Ectodermal cell (in vitro differentiated cells): ENCODE results near the gene LINGO3.

Experiments used
- H3K27ac ChIP-seq: 2 replicates; pipeline ENCODE4 v1.7.0; 2013; ENCODE audit warnings: mild to moderate bottlenecking, low read depth, low read length; ENCODE audit not compliant: insufficient read depth, poor library complexity, severe bottlenecking
- H3K27me3 ChIP-seq: 2 replicates; pipeline ENCODE4 v1.7.0; 2013; ENCODE audit warnings: mild to moderate bottlenecking, low read length; ENCODE audit not compliant: insufficient read depth, control insufficient read depth, poor library complexity, severe bottlenecking
- H3K36me3 ChIP-seq: one replicate; pipeline ENCODE4 v1.7.0; 2013; ENCODE audit warnings: low read length; ENCODE audit not compliant: control insufficient read depth, insufficient read depth
- H3K4me1 ChIP-seq: one replicate; pipeline ENCODE4 v1.7.0; 2013; ENCODE audit warnings: low read length; ENCODE audit not compliant: control insufficient read depth, insufficient read depth
- H3K4me3 ChIP-seq: 2 replicates; pipeline ENCODE4 v1.7.0; 2013; ENCODE audit warnings: low read depth, low read length, control low read depth; ENCODE audit not compliant: insufficient read depth
- H3K9me3 ChIP-seq: 2 replicates; pipeline ENCODE4 v1.7.0; 2013; ENCODE audit warnings: mild to moderate bottlenecking, low read length, moderate library complexity; ENCODE audit not compliant: control insufficient read depth
- WGBS, 2 experiments: methylation state at CpG; one replicate each; pipeline ENCODE4 v1.1.7; 2013; ENCODE audit warnings: missing lambda C conversion rate in 2 of 2; 5-methylcytosine and 5-hydroxymethylcytosine counted together

The LINGO3 gene

DNA sequence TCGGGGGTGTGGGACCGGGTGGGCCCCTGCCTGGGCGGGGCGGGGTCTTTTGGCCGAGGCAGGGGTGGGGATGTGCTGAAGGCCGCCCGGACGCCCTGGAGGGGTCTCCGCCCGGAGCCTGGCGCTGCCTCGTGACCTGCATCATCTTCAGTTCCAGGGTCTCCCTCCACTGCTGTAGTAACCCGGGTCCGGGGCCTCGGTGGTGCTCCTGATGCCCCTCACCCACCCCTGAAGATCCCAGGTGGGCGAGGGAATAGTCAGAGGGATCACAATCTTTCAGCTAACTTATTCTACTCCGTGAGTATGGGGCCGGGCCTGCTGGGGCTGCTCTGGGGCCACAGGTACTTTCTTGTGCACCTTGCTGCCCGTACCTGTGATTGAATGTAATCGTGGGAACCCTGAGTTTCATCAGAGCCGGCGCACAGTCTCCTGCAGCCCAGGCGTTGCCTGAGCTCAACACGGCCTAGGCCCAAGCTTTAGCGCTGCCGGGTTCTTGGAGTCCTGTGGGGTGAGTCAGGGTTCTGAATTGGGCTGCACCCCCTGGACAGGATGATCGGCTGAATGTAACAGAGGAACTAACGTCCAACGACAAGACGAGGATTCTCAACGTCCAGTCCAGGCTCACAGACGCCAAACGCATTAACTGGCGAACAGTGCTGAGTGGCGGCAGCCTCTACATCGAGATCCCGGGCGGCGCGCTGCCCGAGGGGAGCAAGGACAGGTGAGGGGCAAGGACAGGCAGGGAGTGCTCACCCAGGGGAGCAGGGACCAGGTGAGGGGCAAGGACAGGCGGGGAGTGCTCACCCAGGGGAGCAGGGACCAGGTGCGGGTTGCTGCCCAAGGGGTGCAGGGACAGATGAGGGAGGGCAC is 36.5 kb downstream of the LINGO3 start:
- Histone ChIP-seq H3K36me3 (peaks cover 6% of the 10 kb centered on the region), H3K27ac (peak overlapping the region; percentile 47), H3K9me3 (no peaks in the 10 kb centered on the region), H3K27me3 (no peaks in the 10 kb centered on the region), H3K4me3 (peak overlapping the region; percentile 99), H3K4me1 (peaks cover 11% of the 10 kb centered on the region)
- WGBS, 2 experiments: 55 to 56% methylated on average over 43 of the region's 43 CpGs

DNA sequence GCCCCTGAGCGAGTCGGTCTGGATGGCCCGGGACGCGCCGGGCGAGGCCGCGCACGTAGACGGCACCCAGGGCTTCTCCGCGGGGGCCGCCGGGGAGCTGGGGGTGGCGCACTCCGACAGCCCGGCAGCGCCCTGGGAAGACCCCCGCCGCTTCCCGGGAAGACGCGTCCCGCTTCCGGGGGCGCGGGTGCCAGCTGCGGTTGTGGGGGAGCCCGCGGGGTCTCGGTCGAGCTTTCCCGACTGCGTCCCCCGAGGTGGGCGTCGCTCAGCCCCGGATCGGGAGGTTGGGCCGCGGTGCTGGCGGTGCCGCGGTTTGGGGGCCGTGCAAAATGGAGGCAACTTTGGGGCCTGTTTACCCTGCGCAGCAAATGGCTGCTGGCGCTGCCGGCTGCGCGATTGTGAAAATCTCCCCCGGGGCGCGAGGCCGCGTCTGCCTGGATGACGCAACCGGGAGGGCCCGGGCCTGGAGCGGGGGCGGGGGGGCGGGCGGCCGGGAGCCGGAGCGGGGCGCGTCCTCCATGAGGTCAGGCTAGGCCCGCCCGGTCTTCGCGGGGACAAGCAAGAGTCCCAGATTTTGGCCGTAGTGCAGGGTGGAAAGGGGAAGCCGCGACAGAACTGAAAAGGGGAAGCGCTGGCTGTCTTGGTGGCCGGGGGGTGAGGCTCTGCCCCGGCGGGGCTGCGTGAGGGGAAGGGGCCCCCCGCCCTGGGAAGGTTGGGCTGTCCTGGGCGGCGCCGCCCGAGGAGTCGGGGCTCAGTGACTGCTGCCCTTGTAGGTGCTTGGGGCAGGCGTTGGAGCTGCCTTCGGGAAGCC is 37.3 kb downstream of the LINGO3 start:
- Histone ChIP-seq H3K4me1 (peaks cover 11% of the 10 kb centered on the region), H3K4me3 (peak overlapping the region; percentile 99), H3K9me3 (no peaks in the 10 kb centered on the region), H3K27ac (peak overlapping the region; percentile 76), H3K27me3 (no peaks in the 10 kb centered on the region), H3K36me3 (peaks cover 6% of the 10 kb centered on the region)
- WGBS, 2 experiments: 0 to 1% methylated on average over 88 of the region's 88 CpGs

DNA sequence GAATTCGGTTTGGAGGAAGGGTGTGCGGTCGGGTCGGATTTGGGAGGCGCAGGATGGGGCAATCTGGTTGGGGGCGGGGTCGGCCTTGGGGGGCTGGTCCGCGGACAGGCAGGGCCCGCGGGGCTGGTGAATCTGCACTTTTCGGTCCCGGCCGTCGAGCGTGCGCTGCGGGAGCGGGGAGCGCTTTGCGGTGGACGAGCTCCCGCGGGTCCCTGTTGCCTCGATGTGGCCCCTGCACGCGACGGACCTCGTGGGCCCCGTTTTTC is 37.9 kb downstream of the LINGO3 start:
- Histone ChIP-seq H3K27me3 (no peaks in the 10 kb centered on the region), H3K36me3 (peaks cover 6% of the 10 kb centered on the region), H3K4me3 (peak overlapping the region; percentile 99), H3K4me1 (peaks cover 11% of the 10 kb centered on the region), H3K27ac (peak overlapping the region; percentile 76), H3K9me3 (no peaks in the 10 kb centered on the region)
- WGBS, 2 experiments: 0% methylated on average over 30 of the region's 30 CpGs

DNA sequence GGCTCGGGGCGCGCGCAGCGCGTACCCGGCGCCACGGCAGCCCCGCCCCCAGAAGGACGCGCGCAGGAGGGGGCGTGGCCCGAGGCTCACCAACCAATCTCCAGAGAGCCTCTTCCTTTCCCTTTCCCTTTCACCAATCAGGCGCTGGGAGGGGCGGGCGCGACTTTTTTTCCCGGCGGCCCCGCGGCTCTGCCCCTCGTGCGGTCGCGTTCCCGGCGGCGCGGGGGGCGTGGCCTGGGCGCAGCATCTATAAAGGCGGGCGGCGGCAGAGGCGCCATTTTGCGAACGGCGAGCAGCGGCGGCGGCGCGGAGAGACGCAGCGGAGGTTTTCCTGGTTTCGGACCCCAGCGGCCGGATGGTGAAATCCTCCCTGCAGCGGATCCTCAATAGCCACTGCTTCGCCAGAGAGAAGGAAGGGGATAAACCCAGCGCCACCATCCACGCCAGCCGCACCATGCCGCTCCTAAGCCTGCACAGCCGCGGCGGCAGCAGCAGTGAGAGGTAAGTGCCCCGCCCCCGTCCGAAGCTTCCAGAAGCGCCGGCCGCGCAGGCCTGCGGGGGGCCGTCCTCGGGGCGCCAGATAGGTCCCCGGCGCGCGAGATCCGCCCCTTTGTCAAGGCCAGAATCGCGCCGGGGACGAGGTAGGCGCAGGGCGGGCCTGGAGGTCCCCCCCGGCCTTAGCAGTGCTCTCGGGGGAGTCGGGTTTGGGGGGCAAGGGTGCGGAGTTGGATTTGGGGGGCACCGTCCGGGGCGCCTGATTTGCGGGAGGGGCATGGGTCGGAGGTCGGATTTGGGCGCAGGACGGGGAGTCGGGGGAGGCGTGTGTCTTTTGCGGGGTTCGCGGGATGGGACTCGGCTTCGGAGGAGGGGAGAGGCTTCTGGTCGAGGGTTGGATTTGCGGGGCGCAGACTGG is 38.5 kb downstream of the LINGO3 start:
- WGBS, 2 experiments: 0% methylated on average over 103 of the region's 103 CpGs
- Histone ChIP-seq H3K9me3 (no peaks in the 10 kb centered on the region), H3K36me3 (peaks cover 6% of the 10 kb centered on the region), H3K27ac (peak overlapping the region; percentile 84), H3K27me3 (no peaks in the 10 kb centered on the region), H3K4me3 (peak overlapping the region; percentile 99), H3K4me1 (peaks cover 11% of the 10 kb centered on the region)

GRCh38 chr19:2268861-2269243 is 39.1 kb downstream of the LINGO3 start:
- no peak overlapping the region for H3K27ac ChIP-seq
- 5 to 6% methylated on average over 18 to 19 of the region's 19 CpGs for WGBS, 2 experiments

DNA sequence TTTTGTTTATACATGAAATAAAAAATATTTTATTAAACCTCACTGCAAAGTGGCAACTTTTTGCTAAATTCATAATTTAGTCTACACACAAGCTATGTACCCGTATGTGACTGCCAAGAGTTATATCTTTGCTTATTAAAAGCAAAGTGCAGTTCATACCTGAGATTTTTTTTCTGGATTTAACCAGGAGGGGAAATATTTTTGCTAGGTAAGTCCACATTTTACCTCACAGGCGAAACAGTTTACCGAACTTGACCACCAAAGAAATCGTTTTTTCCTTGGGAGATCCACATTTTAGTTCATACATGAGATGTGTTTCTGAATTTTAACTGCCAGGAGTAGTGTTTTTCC is 39.5 kb downstream of the LINGO3 start:
- Histone ChIP-seq H3K9me3 (no peaks in the 10 kb centered on the region), H3K36me3 (peaks cover 6% of the 10 kb centered on the region), H3K4me1 (peaks cover 11% of the 10 kb centered on the region), H3K27ac (no peak overlapping the region), H3K27me3 (no peaks in the 10 kb centered on the region), H3K4me3 (peak overlapping the region; percentile 99)
- WGBS, 2 experiments: 96 to 99% methylated on average over 4 of the region's 4 CpGs

More at GRCh38 chr19:2268861-2269243, 39.1 kb downstream of the LINGO3 start:
- H3K4me1 ChIP-seq: peaks cover 11% of the 10 kb centered on the region
- no peaks in the 10 kb centered on the region for H3K27me3 ChIP-seq
- H3K9me3 ChIP-seq: no peaks in the 10 kb centered on the region
- H3K36me3 ChIP-seq: peaks cover 6% of the 10 kb centered on the region
- H3K4me3 ChIP-seq: peak overlapping the region; percentile 99

DNA sequence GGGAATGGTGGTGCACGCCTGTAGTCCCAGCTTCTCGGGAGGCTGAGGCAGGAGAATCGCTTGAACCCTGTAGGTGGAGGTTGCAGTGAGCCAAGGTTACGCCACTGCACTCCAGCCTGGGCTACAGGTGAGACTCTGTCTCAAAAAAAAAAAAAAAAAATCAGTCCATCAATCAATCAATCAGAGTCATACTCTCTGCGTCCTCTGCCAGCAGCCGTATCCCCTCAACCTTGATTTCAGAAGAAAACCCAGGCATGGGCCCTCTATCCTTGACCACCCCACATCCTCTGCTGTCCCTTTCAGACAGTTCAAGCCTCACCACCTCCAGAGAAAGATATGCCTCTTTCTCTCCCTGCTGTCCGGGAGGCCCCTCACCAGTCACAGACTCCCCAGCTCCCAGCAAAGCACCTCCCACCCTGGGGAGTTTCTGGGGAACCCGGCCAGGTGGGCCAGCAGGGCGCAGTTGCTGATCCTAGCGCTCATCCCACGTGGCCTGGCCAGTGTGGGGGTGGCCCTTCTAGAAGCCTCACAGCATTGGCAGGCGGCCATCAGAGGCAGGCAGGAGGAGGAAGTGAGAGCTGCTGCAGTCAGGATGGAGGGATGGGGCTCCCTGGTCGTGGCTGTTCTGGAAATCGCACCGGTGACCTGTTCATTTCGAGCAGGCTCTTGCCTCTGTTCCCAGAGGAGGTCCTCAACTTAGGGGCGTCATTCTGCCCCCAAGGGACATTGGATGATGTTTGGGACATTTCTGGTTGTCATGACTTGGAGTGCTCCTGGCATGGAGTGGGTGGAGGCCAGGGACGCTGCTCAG is 41.6 kb downstream of the LINGO3 start:
- H3K27me3 ChIP-seq: no peaks in the 10 kb centered on the region
- WGBS, 2 experiments: 81 to 82% methylated on average over 18 of the region's 18 CpGs
- H3K4me1 ChIP-seq: no peaks in the 10 kb centered on the region
- H3K9me3 ChIP-seq: no peaks in the 10 kb centered on the region
- no peak overlapping the region for H3K27ac ChIP-seq
- H3K36me3 ChIP-seq: no peaks in the 10 kb centered on the region
- no peak overlapping the region for H3K4me3 ChIP-seq

DNA sequence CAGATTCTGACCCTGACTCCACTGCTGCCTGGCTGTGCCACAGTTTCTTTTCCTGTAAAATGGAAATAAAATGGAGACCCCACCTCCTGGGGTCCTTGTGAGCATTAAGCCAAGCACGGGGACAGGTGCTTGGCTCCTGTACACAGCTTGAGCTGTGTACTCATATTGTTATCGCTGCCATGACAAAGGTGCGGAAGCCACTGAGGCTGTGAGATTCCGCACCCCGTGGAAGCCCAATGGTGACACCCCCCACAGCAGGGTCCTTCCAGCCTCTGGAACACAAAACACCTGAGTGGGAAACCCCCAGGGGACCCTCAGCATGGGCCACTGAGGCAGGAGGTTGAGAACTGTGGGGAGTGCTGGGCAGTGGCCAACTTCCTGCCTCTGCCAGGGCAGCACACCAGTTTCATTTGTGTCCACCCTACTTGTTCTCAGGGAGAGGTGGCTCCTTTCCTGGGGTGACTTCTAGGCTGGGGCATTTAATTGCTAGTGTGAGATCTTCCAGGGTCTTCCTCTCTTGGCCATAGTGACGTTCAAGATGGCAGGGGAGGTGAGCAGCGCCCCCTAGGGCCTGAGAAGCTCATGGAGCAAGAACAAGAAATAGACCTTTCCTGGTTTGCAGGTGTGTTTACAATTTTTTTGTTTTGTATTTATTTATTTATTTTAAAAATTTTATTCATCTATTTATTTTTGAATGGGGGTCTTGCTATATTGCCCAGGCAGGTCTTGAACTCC is 46.3 kb downstream of the LINGO3 start:
- H3K4me3 ChIP-seq: no peak overlapping the region
- H3K9me3 ChIP-seq: no peaks in the 10 kb centered on the region
- no peaks in the 10 kb centered on the region for H3K4me1 ChIP-seq
- WGBS, 2 experiments: 68 to 69% methylated on average over 7 of the region's 7 CpGs
- H3K27me3 ChIP-seq: no peaks in the 10 kb centered on the region
- no peaks in the 10 kb centered on the region for H3K36me3 ChIP-seq
- H3K27ac ChIP-seq: no peak overlapping the region

- no peak overlapping the region for H3K4me3 ChIP-seq
- no peaks in the 10 kb centered on the region for H3K4me1 ChIP-seq
- no peaks in the 10 kb centered on the region for H3K27me3 ChIP-seq
- 89 to 93% methylated on average over 11 of the region's 11 CpGs for WGBS, 2 experiments
- no peaks in the 10 kb centered on the region for H3K36me3 ChIP-seq
- no peak overlapping the region for H3K27ac ChIP-seq
- no peaks in the 10 kb centered on the region for H3K9me3 ChIP-seq
Measured at GRCh38 chr19:2260341-2260805, 47.6 kb downstream of the LINGO3 start.
